HG02763 (cell line): Measurements from ENCODE around the gene TOP2A.

Experiments used
- ATAC-seq: cut with Tn5 transposase; IDR thresholded peaks from one replicate; pipeline ENCODE4 v1.9.1; 2021; ENCODE audit warnings: mild to moderate bottlenecking, moderate library complexity; ENCODE audit not compliant: unreplicated experiment

The TOP2A gene

GRCh38 chr17:40452921-40453378 is 35.3 kb upstream of the TOP2A start:
- ATAC-seq, result no peak

DNA sequence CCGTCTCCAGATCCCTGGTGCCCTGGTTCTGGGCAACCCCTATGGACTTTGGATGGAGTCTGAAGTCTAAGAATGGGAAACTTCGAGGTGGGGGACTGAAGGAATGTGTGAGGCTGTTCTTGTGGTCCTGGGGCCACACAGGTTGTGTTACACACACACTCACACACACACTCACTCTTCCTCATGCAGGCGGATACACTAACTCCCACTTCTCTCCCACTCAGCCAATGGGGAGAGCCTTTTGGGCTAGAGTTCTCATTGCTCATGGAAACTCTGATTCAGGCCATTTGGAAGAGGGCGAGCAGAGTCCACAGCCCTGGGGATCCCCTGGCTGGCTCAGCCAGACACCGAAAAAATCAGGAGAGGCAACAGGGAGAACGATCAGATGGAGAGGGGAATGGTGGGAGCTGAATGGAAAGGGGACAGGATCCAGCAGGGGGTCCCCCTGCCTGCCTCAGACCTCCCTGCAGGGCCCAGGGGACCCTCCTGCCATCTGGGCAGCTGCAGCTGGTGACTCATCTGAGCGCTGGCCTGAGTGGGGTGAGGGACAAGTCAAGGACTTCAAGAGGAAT is 34.6 kb upstream of the TOP2A start:
- ATAC-seq, result no peak

DNA sequence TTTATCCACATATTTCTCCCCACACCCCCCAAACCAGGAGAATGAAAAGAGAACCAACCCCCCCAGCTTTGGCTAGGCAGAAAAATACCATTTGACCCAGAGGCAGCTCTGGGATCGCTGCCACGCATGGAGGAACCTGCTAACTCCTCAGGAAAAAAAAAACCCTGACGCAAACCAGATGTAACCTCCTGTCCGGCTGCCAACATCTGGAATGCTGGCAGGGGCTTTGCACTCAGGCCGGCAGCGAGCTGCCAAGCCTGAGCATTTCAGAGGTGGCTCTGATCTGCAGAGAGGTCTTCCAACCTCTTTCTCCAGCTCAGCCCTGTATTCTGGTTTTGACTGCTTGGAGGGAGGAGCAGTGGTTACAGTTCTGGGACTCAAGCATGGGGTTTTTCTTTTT is 33.7 kb upstream of the TOP2A start:
- no peak for ATAC-seq

DNA sequence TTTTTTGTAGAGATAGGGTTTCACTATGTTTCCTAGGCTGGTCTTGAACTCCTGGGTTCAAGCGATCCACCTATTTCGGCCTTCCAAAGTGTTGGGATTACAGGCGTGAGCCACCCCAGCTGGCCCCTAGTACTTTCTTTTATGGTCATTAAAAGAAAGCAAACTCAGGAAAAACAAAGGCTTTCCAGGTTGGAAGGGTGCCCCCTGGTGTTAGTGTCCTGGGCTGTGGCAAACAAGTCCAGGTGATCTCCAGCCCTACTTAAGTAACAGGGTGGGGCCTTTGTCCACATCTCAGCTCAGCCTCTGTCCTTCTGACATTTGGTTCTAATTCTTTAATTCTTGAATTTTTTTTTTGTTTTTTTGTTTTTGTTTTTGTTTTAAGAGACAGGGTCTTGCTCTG is 32.5 kb upstream of the TOP2A start:
- no peak for ATAC-seq

DNA sequence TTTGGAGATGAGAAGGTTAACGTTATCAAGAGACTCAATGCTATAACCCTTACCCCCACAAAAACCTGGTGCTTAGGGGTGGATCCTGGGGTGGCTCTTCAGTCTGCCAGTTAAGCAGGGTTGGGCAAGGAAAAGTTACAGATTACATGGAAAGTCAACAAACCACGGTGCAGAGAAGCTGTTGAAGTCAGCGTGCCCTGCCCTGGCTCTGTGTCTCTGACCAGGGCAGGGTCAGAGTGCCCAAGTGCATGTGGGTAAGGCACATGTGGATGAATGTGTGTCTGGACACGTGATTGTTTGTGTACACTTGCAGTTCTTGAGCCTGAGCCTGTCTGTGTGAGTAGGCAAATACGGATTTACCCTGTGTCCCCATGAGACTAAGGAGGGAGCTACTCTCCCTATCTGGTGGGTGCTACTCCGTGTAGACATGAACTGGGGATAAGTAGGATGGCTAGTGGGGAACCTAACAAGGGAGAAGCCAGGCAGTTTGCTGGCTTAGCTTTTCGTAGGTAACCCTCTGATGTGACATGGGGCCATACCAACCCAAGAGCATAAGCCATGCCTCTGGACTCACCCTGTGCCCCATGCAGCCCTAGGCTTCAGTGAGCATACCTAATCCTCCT is 31.1 kb upstream of the TOP2A start:
- ATAC-seq, result no peak

DNA sequence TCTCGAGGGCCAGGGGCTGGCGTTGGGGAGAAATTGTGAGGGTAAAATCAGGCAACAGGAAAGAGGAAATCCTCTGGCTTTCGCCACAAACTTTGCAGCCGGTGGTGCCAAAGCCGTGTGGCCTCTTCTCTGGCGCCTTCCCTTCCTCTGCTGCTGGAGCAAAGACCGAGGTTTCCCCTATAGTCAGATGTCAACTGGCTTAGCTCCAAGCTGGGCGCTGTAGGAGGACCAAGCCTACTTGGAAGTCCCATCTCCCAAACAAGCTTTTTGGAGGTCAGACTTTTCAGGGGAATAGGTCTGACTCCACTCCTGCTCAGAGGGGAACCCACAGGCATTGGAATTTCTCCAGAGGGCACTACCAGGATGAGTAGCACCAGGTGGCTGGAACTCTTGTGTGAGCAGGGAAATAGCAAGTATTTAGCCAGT is 30.5 kb upstream of the TOP2A start:
- no peak for ATAC-seq

- ATAC-seq, result no peak
These were observed 30.1 kb upstream of the TOP2A start for GRCh38 chr17:40447806-40448205.

DNA sequence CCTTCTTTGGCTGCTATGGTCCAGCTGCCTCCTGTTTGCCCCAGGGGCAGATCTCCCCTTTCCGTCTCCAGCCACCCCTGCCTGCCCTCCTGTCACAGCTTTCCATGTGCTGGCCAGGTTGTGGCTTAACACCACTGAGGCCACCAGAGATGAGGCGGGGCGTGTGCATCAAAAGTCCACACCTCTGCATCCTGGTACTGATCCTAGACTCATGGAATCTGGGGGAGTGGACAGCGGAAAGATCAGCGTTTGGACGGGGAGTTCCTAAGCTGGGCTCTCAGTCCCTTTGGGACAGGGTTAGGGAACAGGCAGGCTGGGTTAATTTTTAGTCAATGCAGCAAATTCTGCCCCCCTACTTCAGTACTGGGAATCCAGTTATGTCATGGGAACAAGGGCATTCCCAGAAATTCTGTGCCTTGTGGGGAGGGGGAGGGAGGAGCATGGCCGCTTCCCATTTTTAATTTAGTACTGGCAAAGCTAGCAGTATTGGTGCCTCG is 29.5 kb upstream of the TOP2A start:
- ATAC-seq, result no peak

- ATAC-seq, result no peak
These were observed 28.2 kb upstream of the TOP2A start for GRCh38 chr17:40445751-40446468.

DNA sequence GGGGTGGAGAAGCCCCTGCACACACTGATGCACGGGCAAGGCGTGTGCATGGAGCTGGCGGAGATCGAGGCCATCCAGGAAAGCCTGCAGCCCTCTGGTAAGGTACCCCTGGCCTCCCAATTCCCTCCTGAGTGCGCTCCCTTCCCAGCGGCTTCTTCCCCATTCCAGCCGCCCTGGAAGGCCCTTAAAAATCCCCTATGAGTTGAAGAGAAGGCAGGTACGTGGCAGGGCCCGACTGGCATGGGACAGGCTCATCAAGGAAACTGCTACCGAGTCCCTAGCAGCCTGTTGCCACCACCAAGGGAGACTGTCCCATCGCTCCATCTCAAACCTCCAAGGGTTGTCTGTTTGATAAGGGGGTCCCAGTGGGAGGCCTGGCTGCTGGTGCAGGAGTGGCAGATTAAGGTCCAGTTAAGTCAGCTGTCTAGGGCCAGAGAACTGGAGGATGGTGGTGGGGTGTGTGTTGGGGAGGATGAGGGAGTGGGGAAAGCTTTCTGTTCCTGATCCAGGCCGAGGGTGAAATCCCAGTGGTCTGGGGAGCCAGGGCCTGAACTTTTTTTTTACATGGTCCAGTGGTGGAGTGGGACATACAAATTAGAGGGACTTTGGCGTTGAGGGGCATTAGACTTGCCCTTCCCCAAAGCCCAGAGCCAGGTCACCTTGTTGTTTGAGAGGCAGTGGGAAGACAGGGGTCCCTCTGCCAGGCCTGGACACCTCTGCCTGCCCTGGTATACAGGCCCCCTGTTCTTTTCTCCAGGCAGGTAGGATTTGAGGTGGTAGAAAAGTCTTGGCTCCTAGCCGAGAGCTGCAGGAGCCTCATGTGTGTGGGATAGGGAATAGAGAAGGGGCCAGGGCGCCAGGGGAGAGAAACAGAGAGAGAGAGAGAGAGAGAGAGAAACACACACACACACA is 26.5 kb upstream of the TOP2A start:
- ATAC-seq, result no peak

DNA sequence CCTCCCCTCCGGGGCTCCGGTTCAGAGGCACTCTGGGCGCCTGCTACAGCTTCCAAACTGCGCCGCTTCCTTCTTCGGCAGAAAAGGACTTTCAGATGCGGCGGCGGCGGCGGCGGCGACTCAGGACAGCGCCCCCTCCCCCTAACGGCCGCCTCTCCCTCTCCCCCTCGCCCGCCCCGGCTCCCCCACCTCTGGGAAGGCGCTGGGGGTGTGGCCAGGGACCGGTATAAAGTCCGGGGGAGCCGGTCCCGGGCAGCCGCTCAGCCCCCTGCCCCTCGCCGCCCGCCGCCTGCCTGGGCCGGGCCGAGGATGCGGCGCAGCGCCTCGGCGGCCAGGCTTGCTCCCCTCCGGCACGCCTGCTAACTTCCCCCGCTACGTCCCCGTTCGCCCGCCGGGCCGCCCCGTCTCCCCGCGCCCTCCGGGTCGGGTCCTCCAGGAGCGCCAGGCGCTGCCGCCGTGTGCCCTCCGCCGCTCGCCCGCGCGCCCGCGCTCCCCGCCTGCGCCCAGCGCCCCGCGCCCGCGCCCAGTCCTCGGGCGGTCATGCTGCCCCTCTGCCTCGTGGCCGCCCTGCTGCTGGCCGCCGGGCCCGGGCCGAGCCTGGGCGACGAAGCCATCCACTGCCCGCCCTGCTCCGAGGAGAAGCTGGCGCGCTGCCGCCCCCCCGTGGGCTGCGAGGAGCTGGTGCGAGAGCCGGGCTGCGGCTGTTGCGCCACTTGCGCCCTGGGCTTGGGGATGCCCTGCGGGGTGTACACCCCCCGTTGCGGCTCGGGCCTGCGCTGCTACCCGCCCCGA is 25.7 kb upstream of the TOP2A start, which contains the start of gene IGFBP4:
IGFBP4 (plus strand) TSS at position 255 of the 792 bp plus-strand sequence; CDS start at position 541, 286 bp downstream.
- no peak for ATAC-seq

- no peak for ATAC-seq
These were observed 24.9 kb upstream of the TOP2A start for GRCh38 chr17:40442392-40443195.

GRCh38 chr17:40440166-40440565 is 22.5 kb upstream of the TOP2A start:
- no peak for ATAC-seq

- no peak for ATAC-seq
These were observed 19.5 kb upstream of the TOP2A start for GRCh38 chr17:40437095-40437732.

DNA sequence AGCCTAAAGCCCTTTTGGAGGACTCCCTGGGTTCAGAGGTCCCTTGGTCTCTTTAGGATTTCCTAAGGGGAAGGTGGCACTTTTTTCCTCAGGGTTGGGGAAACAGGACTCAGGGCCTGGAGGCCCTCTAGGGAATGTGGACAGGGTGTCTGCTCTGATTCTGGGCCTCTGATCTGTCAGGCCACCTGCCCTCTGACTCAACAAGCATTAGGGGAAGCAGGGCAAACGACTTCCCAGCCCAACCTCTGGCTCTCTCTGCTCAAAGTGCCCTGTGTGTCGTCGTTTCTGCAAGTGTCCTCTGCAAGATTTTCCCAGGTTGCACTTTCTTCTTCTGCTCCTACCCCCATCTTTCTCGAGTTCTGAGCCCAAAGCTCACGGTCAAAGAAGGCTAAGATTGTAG is 18.9 kb upstream of the TOP2A start:
- ATAC-seq, result no peak

DNA sequence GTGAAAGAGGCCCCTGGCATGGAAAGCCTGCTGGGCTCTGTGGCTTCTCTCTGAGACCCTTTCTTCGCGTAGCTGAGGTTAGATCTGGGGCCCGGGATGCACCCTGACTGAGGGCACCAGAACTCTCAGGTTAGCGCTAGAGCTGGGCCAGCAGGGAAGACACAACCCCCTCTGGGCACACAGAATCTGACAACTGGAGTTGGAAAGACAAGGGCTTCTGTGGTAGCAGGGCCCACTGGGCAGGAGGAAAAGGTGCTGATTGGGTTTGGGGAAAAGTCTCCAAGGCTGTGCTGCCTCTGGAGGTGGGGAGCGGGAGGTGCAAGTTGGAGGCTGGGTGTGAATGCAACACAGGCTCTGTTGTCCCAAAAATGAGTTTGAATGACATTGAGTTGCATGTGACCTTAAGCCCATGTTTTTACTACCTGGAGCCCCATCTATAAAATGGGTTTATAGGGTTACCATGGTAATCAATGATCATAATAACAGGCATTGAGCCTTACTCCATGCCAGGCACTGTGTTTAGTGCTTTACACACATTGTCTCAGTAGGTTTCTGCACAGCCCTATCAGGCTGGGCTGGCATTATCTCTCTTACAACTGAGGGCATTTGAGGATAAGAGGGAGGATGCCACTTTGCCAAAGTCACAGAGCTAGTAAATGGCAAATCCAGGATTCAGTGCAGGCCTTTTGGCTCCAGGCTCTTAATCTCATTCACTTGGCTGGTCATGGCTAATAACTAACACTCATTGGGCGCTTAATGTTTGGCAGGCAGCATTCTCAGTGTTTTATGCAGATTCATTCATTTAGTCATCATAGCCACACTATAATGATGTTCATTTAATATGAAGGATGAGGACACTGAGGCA is 16.1 kb upstream of the TOP2A start:
- no peak for ATAC-seq

- ATAC-seq, result no peak
These were observed 15.3 kb upstream of the TOP2A start for GRCh38 chr17:40432864-40433528.
